Activated gamma-delta T cell (primary cell): ENCODE measurements around the gene ATP12A.

Experiments used
- DNase-seq: peaks from one replicate; lab custom pipeline; 2025; lab: John Stamatoyannopoulos, UW

The ATP12A gene

GRCh38 chr13:24688111-24688510, 7.9 kb downstream of the ATP12A start:
- DNase-seq: no peak

GRCh38 chr13:24688950-24689349, 8.7 kb downstream of the ATP12A start:
- DNase-seq: no peak

- no peak for DNase-seq
Measured at GRCh38 chr13:24691381-24691780, 11.2 kb downstream of the ATP12A start.

- no peak for DNase-seq
Measured at GRCh38 chr13:24692561-24692960, 12.4 kb downstream of the ATP12A start.

- no peak for DNase-seq
Measured at GRCh38 chr13:24693862-24694471, 13.8 kb downstream of the ATP12A start.

- no peak for DNase-seq
Measured at GRCh38 chr13:24694907-24695306, 14.7 kb downstream of the ATP12A start.

- no peak for DNase-seq
Measured at GRCh38 chr13:24698686-24699085, 18.5 kb downstream of the ATP12A start.

GRCh38 chr13:24699541-24699940, 19.3 kb downstream of the ATP12A start:
- no peak for DNase-seq

- no peak for DNase-seq
Measured at GRCh38 chr13:24700539-24700938, 20.3 kb downstream of the ATP12A start.

- DNase-seq: no peak
Measured at GRCh38 chr13:24706886-24707585, 26.8 kb downstream of the ATP12A start.

- DNase-seq: no peak
Measured at GRCh38 chr13:24709186-24709913, 29.1 kb downstream of the ATP12A start.

GRCh38 chr13:24713022-24713421, 32.8 kb downstream of the ATP12A start:
- no peak for DNase-seq

- DNase-seq: no peak
Measured at GRCh38 chr13:24716011-24716410, 35.8 kb downstream of the ATP12A start.

- DNase-seq: no peak
Measured at GRCh38 chr13:24716446-24716845, 36.2 kb downstream of the ATP12A start.

- DNase-seq: no peak
Measured at GRCh38 chr13:24717217-24717616, 37.0 kb downstream of the ATP12A start.

GRCh38 chr13:24718192-24718965, 38.2 kb downstream of the ATP12A start:
- no peak for DNase-seq

GRCh38 chr13:24719139-24719538, 38.9 kb downstream of the ATP12A start:
- DNase-seq: no peak

GRCh38 chr13:24723206-24723605, 43.0 kb downstream of the ATP12A start:
- no peak for DNase-seq

- DNase-seq: no peak
Measured at GRCh38 chr13:24724714-24725113, 44.5 kb downstream of the ATP12A start.

GRCh38 chr13:24725379-24725778, 45.2 kb downstream of the ATP12A start:
- no peak for DNase-seq

- DNase-seq: no peak
Measured at GRCh38 chr13:24727731-24728601, 47.8 kb downstream of the ATP12A start.
